ENCODE data around the gene MAL.

DNA sequence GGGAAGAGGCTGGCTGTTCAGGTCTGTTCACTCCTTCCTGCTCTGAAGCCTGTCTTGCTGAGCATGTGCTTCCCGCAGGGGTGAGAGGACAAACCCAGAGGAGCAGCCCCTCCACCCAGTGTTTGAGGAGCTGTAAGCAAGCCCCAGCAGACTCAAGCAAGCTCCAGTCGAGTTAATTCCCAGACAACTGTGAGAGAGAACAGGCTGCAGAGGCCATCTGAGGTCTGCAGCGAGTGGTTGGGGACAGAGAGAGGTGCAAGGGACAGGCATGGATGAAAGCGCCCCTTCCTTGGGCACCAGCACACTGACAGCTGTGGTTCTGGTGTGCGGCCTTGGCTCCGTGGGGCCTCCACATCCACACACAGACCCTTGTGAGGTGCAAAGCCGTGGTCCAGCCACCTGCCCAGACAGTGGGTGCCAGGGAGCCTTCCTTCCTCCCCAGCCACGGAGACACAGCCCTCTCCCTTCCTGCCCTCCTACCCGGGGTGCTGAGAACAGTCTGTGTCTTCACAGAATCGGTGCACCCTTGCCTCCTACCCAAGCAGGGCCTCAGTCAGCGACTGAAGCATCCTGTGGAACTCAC lies 36.2 kb downstream of the MAL start:
- TF ChIP-seq, protein P1, sequence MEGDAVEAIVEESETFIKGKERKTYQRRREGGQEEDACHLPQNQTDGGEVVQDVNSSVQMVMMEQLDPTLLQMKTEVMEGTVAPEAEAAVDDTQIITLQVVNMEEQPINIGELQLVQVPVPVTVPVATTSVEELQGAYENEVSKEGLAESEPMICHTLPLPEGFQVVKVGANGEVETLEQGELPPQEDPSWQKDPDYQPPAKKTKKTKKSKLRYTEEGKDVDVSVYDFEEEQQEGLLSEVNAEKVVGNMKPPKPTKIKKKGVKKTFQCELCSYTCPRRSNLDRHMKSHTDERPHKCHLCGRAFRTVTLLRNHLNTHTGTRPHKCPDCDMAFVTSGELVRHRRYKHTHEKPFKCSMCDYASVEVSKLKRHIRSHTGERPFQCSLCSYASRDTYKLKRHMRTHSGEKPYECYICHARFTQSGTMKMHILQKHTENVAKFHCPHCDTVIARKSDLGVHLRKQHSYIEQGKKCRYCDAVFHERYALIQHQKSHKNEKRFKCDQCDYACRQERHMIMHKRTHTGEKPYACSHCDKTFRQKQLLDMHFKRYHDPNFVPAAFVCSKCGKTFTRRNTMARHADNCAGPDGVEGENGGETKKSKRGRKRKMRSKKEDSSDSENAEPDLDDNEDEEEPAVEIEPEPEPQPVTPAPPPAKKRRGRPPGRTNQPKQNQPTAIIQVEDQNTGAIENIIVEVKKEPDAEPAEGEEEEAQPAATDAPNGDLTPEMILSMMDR (IDR thresholded peaks at IDR 0.05) = no peak
- no peak for TF ChIP-seq POLR2A (IDR thresholded peaks at IDR 0.05)

All from esophagus squamous epithelium (tissue), 4 donors.